Activated CD4-positive, alpha-beta T cell treated with anti-CD3 and anti-CD28 coated beads, Interleukin-2, amount 10 ng/mL, durations not matched to agents 24 days and 14 days (primary cell): ENCODE measurements around the gene WDFY4. TPM values are rescaled to one million over a fixed set of nuclear protein-coding genes. Genes with fewer than 3 reads are reported as not detected.

Experiments used
- DNase-seq: peaks from one replicate; pipeline ENCODE4 v3.0.0; 2022
- H3K27ac Mint-ChIP-seq: one replicate; pipeline ENCODE4 v1.8.0; 2022; ENCODE audit warnings: mild to moderate bottlenecking, mixed read lengths
- H3K27me3 Mint-ChIP-seq: one replicate; pipeline ENCODE4 v1.8.0; 2022; ENCODE audit warnings: mixed read lengths
- H3K36me3 Mint-ChIP-seq: one replicate; pipeline ENCODE4 v1.8.0; 2022; ENCODE audit warnings: low read depth, mild to moderate bottlenecking, mixed read lengths
- H3K4me1 Mint-ChIP-seq: one replicate; pipeline ENCODE4 v1.8.0; 2021; ENCODE audit warnings: mixed read lengths
- H3K4me3 Mint-ChIP-seq: one replicate; pipeline ENCODE4 v1.8.0; 2022; ENCODE audit warnings: mild to moderate bottlenecking, moderate library complexity, mixed read lengths
- H3K9me3 Mint-ChIP-seq: one replicate; pipeline ENCODE4 v1.8.0; 2021; ENCODE audit warnings: mixed read lengths
- intact Hi-C: fragments of 100-400 bp; cut with micrococcal nuclease; formaldehyde crosslinking; loops from one replicate; pipeline ENCODE4 v1.15.1; 2023
- total RNA-seq: library from RNA; stranded (reverse); gene quantifications from 2 replicates; pipeline ENCODE4 v1.2.3, GENCODE V29; 2022

The WDFY4 gene
- total RNA-seq, 1 donor from 2014 or later = 0.05 TPM

GRCh38 chr10:49012603-49013002 lies 327.9 kb downstream of the WDFY4 start:
- Mint-ChIP-seq H3K9me3 (no peaks in the 10 kb centered on the region), H3K4me3 (no peak overlapping the region), H3K4me1 (no peaks in the 10 kb centered on the region)

GRCh38 chr10:49015700-49016099 lies 331.0 kb downstream of the WDFY4 start:
- Mint-ChIP-seq H3K36me3 (no peaks in the 10 kb centered on the region), H3K4me1 (no peaks in the 10 kb centered on the region), H3K9me3 (no peaks in the 10 kb centered on the region), H3K27me3 (peaks cover 4% of the 10 kb centered on the region), H3K27ac (no peak overlapping the region), H3K4me3 (no peak overlapping the region)
- intact Hi-C loops = no loop called here
- DNase-seq = no peak

More at GRCh38 chr10:49012603-49013002, 327.9 kb downstream of the WDFY4 start:
- Mint-ChIP-seq H3K36me3 (no peaks in the 10 kb centered on the region), H3K27ac (no peak overlapping the region), H3K27me3 (no peaks in the 10 kb centered on the region)
- no peak for DNase-seq
- intact Hi-C loops = no loop called here

GRCh38 chr10:49021685-49022084 lies 337.0 kb downstream of the WDFY4 start:
- Mint-ChIP-seq H3K4me1 (no peaks in the 10 kb centered on the region), H3K36me3 (no peaks in the 10 kb centered on the region), H3K27me3 (peaks cover 4% of the 10 kb centered on the region), H3K4me3 (no peak overlapping the region), H3K27ac (no peak overlapping the region), H3K9me3 (no peaks in the 10 kb centered on the region)
- DNase-seq = no peak
- intact Hi-C loops = no loop called here

GRCh38 chr10:49023071-49023470 lies 338.4 kb downstream of the WDFY4 start:
- H3K9me3 Mint-ChIP-seq = no peaks in the 10 kb centered on the region

GRCh38 chr10:49023752-49024151 lies 339.1 kb downstream of the WDFY4 start:
- Mint-ChIP-seq H3K4me1 (no peaks in the 10 kb centered on the region), H3K36me3 (no peaks in the 10 kb centered on the region), H3K4me3 (no peak overlapping the region), H3K27ac (no peak overlapping the region), H3K27me3 (peaks cover 5% of the 10 kb centered on the region), H3K9me3 (no peaks in the 10 kb centered on the region)
- intact Hi-C loops = no loop called here
- no peak for DNase-seq

More at GRCh38 chr10:49023071-49023470, 338.4 kb downstream of the WDFY4 start:
- DNase-seq = no peak
- no peaks in the 10 kb centered on the region for H3K4me1 Mint-ChIP-seq
- no peak overlapping the region for H3K4me3 Mint-ChIP-seq
- H3K27me3 Mint-ChIP-seq = peaks cover 4% of the 10 kb centered on the region
- no peaks in the 10 kb centered on the region for H3K36me3 Mint-ChIP-seq
- H3K27ac Mint-ChIP-seq = no peak overlapping the region
- intact Hi-C loops = no loop called here

- DNase-seq = no peak
- H3K4me1 Mint-ChIP-seq = no peaks in the 10 kb centered on the region
- intact Hi-C loops = no loop called here
- no peaks in the 10 kb centered on the region for H3K36me3 Mint-ChIP-seq
- H3K4me3 Mint-ChIP-seq = no peak overlapping the region
- peaks cover 3% of the 10 kb centered on the region for H3K27me3 Mint-ChIP-seq
- H3K9me3 Mint-ChIP-seq = no peaks in the 10 kb centered on the region
- no peak overlapping the region for H3K27ac Mint-ChIP-seq
These were observed 339.8 kb downstream of the WDFY4 start for GRCh38 chr10:49024484-49024883.

- Mint-ChIP-seq H3K4me1 (no peaks in the 10 kb centered on the region), H3K4me3 (no peak overlapping the region), H3K27ac (no peak overlapping the region), H3K36me3 (no peaks in the 10 kb centered on the region), H3K9me3 (no peaks in the 10 kb centered on the region), H3K27me3 (peaks cover 2% of the 10 kb centered on the region)
- DNase-seq = no peak
- intact Hi-C loops = no loop called here
These were observed 340.8 kb downstream of the WDFY4 start for GRCh38 chr10:49025347-49025983.

- Mint-ChIP-seq H3K36me3 (no peaks in the 10 kb centered on the region), H3K27ac (no peak overlapping the region), H3K4me3 (no peak overlapping the region), H3K4me1 (no peaks in the 10 kb centered on the region), H3K9me3 (no peaks in the 10 kb centered on the region), H3K27me3 (peaks cover 2% of the 10 kb centered on the region)
- no peak for DNase-seq
- intact Hi-C loops = no loop called here
These were observed 344.0 kb downstream of the WDFY4 start for GRCh38 chr10:49028639-49029038.

GRCh38 chr10:49029666-49030065 lies 345.0 kb downstream of the WDFY4 start:
- H3K9me3 Mint-ChIP-seq = no peaks in the 10 kb centered on the region
- intact Hi-C loops = no loop called here
- H3K4me3 Mint-ChIP-seq = no peak overlapping the region

More at GRCh38 chr10:49029666-49030065, 345.0 kb downstream of the WDFY4 start:
- Mint-ChIP-seq H3K36me3 (no peaks in the 10 kb centered on the region), H3K4me1 (no peaks in the 10 kb centered on the region), H3K27ac (no peak overlapping the region), H3K27me3 (peaks cover 2% of the 10 kb centered on the region)
- DNase-seq = no peak

Other genes starting within 250 kb of the WDFY4 start
- not detected in 2 replicates for gene ARHGAP22, start 79.8 kb upstream of the WDFY4 start, total RNA-seq